ENCODE measurements around the gene DDX52.

DDX52 gene

GRCh38 chr17:37678036-37678435 is 34.8 kb upstream of the DDX52 start:
- H3K9me3 ChIP-seq = no peaks in the 10 kb centered on the region
- no peak for TF ChIP-seq CTCF (IDR thresholded peaks at IDR 0.05)
- intact Hi-C loops (cut with DNase I; ENCODE audit: low total_unique reads) = no loop called here
- no peaks in the 10 kb centered on the region for H3K4me1 ChIP-seq
- H3K4me3 ChIP-seq = no peak overlapping the region
- peaks cover 0 to 22% of the 10 kb centered on the region in 2 donors for H3K27me3 ChIP-seq
- H3K27ac ChIP-seq = no peak overlapping the region
- H3K36me3 ChIP-seq = no peaks in the 10 kb centered on the region
- DNase-seq = no peak

- no peak for DNase-seq
- no peak for TF ChIP-seq CTCF (IDR thresholded peaks at IDR 0.05)
- no peaks in the 10 kb centered on the region for H3K9me3 ChIP-seq
Observed at GRCh38 chr17:37677021-37677420, 33.8 kb upstream of the DDX52 start.

DNA sequence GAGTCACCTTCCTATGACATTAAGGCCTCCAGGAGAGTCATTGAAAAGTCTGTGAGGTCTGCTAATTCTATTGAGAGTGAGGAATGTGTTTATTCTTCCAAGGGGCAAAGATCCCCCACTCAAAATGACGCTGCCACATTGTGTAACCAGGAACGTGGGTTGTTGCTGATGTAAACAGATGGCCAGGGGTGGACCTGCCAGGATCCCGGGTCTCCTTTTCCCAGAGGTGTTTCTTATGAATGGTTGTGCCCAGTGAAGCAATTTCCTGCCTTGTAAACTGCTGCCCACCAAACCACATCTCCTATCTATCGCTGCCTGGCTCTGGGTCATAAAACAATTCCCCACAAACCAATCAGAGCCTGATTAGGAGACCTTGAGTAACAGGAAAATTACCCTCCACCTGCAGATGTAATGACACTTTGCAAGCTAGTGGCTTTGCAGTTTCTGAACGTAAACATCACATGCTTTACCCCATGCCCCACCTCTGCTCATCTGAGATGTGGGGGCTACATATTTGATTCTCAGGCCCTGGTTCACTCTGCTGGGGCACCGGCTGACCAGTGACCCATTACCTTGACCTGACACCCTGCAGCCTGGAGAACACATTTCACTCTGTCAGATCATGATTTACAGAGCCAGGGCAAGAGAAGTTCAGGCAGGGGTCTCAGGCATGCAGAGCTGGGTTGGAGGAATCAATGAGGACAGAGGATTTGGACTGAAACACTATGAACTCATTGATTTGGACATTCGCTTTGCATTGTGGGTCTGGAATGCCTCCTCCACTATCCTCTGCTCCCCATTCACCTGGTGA is 33.1 kb upstream of the DDX52 start:
- Histone ChIP-seq H3K9me3 (no peaks in the 10 kb centered on the region), H3K36me3 (no peaks in the 10 kb centered on the region), H3K4me3 (no peak overlapping the region), H3K27me3 (peaks cover 0 to 22% of the 10 kb centered on the region in 2 donors), H3K27ac (no peak overlapping the region), H3K4me1 (no peaks in the 10 kb centered on the region)
- no peak for TF ChIP-seq CTCF (IDR thresholded peaks at IDR 0.05)
- intact Hi-C loops (cut with DNase I; ENCODE audit: low total_unique reads) = no loop called here
- DNase-seq = no peak

More at GRCh38 chr17:37677021-37677420, 33.8 kb upstream of the DDX52 start:
- H3K27me3 ChIP-seq = peaks cover 0 to 22% of the 10 kb centered on the region in 2 donors
- intact Hi-C loops (cut with DNase I; ENCODE audit: low total_unique reads) = no loop called here
- H3K36me3 ChIP-seq = no peaks in the 10 kb centered on the region
- H3K4me3 ChIP-seq = no peak overlapping the region
- H3K4me1 ChIP-seq = no peaks in the 10 kb centered on the region
- H3K27ac ChIP-seq = no peak overlapping the region

DNA sequence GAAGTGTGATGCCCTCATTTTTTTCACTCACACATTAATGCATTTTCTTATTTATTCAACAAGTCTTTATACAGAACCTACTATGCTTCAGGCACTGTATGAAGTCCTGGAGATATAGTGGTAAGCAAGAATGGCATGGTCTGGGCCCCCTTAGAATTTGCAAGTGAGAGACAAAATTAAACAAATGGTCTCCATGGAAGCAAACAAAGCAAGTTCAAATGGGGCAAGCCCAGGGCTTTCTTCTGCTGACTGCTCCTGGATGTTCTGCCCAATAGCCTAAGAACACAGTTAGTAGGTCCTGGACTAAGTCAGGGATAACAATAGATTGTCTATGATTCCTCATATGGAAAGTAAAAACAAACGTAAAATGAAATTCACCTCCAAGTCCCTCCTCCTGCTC is 31.3 kb upstream of the DDX52 start:
- Histone ChIP-seq H3K27me3 (peaks cover 0 to 22% of the 10 kb centered on the region in 2 donors), H3K27ac (no peak overlapping the region), H3K4me1 (no peaks in the 10 kb centered on the region), H3K36me3 (no peaks in the 10 kb centered on the region), H3K9me3 (no peaks in the 10 kb centered on the region), H3K4me3 (no peak overlapping the region)
- TF ChIP-seq CTCF (IDR thresholded peaks at IDR 0.05) = no peak
- intact Hi-C loops (cut with DNase I; ENCODE audit: low total_unique reads) = no loop called here
- DNase-seq = no peak

GRCh38 chr17:37673386-37673785 is 30.1 kb upstream of the DDX52 start:
- H3K27me3 ChIP-seq = peaks cover 0 to 16% of the 10 kb centered on the region in 2 donors
- TF ChIP-seq CTCF (IDR thresholded peaks at IDR 0.05) = no peak
- H3K9me3 ChIP-seq = no peaks in the 10 kb centered on the region
- H3K4me1 ChIP-seq = no peaks in the 10 kb centered on the region
- intact Hi-C loops (cut with DNase I; ENCODE audit: low total_unique reads) = no loop called here
- DNase-seq = no peak
- H3K4me3 ChIP-seq = no peak overlapping the region
- H3K36me3 ChIP-seq = no peaks in the 10 kb centered on the region
- H3K27ac ChIP-seq = no peak overlapping the region
